ENCODE data around the gene STOML1.

GRCh38 chr15:73997986-73998385 is 5.9 kb upstream of the STOML1 start:
- peak; percentile 68; the same call in 1 of the 2 replicates for TF ChIP-seq CTCF (IDR thresholded peaks at IDR 0.05)
- TF ChIP-seq REST (IDR thresholded peaks at IDR 0.05; ENCODE audit: insufficient read depth in 1 of 2, low read depth in 2 of 2, low read length in 1 of 2) = no peak
- TF ChIP-seq SIN3A (IDR thresholded peaks at IDR 0.05; ENCODE audit: borderline replicate concordance, insufficient read depth, low read depth, low read length) = no peak

All from Panc1 (cell line).